IMR-90 (cell line): ENCODE data around the gene TRIO. TPM values are rescaled to one million over a fixed set of nuclear protein-coding genes. Genes with fewer than 3 reads are reported as not detected.
"Not testable (repeated sequence)": the region's sequence is repeated elsewhere in the genome, so short reads cannot be mapped to it uniquely, and the experiment has no call there.

ENCODE experiments used
- ATAC-seq: fragments of 200-7000 bp; cut with Tn5 transposase; 2 replicates; pipeline ENCODE4 v1.9.1; 2020; ENCODE audit warnings: low read depth, mild to moderate bottlenecking, moderate library complexity
- BruUV-seq: library from RNA; stranded (reverse); fragments of 400-500 nt; replicated peaks from 2 replicates; lab custom pipeline; 2021; lab: Mats Ljungman, UMichigan
- CTCF ChIA-PET: fragments of 300-600 bp; formaldehyde crosslinking; extraction: SDS; loops from one replicate; lab custom pipeline; 2021; ENCODE audit warnings: antibody characterized with exemption; lab: Yijun Ruan, JAX
- POLR2A ChIA-PET: fragments of 300-600 bp; sonication (Branson Sonifier 250); formaldehyde crosslinking; loops from one replicate; lab custom pipeline; 2022; ENCODE audit warnings: antibody characterized with exemption; ENCODE audit not compliant: unreplicated experiment; lab: Charles Lee
- DNase-seq: peaks from one replicate; pipeline ENCODE4 v3.0.0; 2013
- H2AFZ ChIP-seq: replicated peaks from 2 replicates; pipeline ENCODE3; 2013; ENCODE audit warnings: low read length, mild to moderate bottlenecking; ENCODE audit not compliant: poor library complexity
- H2AK5ac ChIP-seq: 2 replicates; pipeline ENCODE4 v1.6.1; 2013; ENCODE audit warnings: low read depth, low read length, inconsistent platforms
- H2AK9ac ChIP-seq: replicated peaks from 2 replicates; pipeline ENCODE3; 2013; ENCODE audit warnings: mild to moderate bottlenecking, low read depth, low read length, moderate library complexity; ENCODE audit not compliant: poor library complexity
- H2BK120ac ChIP-seq: 2 replicates; pipeline ENCODE4 v1.6.1; 2013; ENCODE audit warnings: low read depth, low read length, inconsistent platforms
- H2BK15ac ChIP-seq: 3 replicates; pipeline ENCODE4 v1.6.1; 2013; ENCODE audit warnings: low read depth, low read length, inconsistent platforms
- H2BK20ac ChIP-seq: 2 replicates; pipeline ENCODE4 v1.6.1; 2013; ENCODE audit warnings: low read depth, mild to moderate bottlenecking, inconsistent platforms, low read length, moderate library complexity
- H2BK5ac ChIP-seq: 2 replicates; pipeline ENCODE4 v1.6.1; 2013; ENCODE audit warnings: mild to moderate bottlenecking, low read depth, low read length, inconsistent platforms; ENCODE audit not compliant: poor library complexity, severe bottlenecking
- H3K14ac ChIP-seq: replicated peaks from 2 replicates; pipeline ENCODE4 v1.6.1; 2013; ENCODE audit warnings: low read depth, low read length, inconsistent platforms
- H3K18ac ChIP-seq: 2 replicates; pipeline ENCODE4 v1.6.1; 2013; ENCODE audit warnings: low read depth, low read length, control low read depth
- H3K23ac ChIP-seq: 2 replicates; pipeline ENCODE4 v1.6.1; 2013; ENCODE audit warnings: low read depth, low read length, inconsistent platforms
- H3K27ac ChIP-seq: 2 replicates; pipeline ENCODE4 v1.5.1; 2013; ENCODE audit warnings: mild to moderate bottlenecking, control low read depth, low read length; ENCODE audit not compliant: insufficient read depth
- H3K27me3 ChIP-seq: 2 replicates; pipeline ENCODE4 v1.6.1; 2013; ENCODE audit warnings: low read length; ENCODE audit not compliant: control insufficient read depth, insufficient read depth
- H3K36me3 ChIP-seq: 2 replicates; pipeline ENCODE4 v1.6.1; 2013; ENCODE audit warnings: low read length, mixed read lengths; ENCODE audit not compliant: control insufficient read depth, insufficient read depth
- H3K4ac ChIP-seq: 2 replicates; pipeline ENCODE4 v1.6.1; 2013; ENCODE audit warnings: low read depth, low read length, inconsistent platforms
- H3K4me1 ChIP-seq: 2 replicates; pipeline ENCODE4 v1.6.1; 2013; ENCODE audit warnings: low read length, mixed read lengths; ENCODE audit not compliant: control insufficient read depth, insufficient read depth
- H3K4me2 ChIP-seq: 2 replicates; pipeline ENCODE4 v1.6.1; 2013; ENCODE audit warnings: low read depth, mild to moderate bottlenecking, control low read depth, low read length, moderate library complexity
- H3K4me3 ChIP-seq: 2 replicates; pipeline ENCODE4 v1.5.1; 2013; ENCODE audit warnings: low read depth, mild to moderate bottlenecking, control low read depth, low read length, moderate library complexity; ENCODE audit not compliant: insufficient read depth
- H3K56ac ChIP-seq: 2 replicates; pipeline ENCODE4 v1.6.1; 2013; ENCODE audit warnings: low read length, inconsistent platforms; ENCODE audit not compliant: insufficient read depth; ENCODE audit errors: extremely low read depth
- H3K79me1 ChIP-seq, 2 experiments: 2 replicates each; pipeline ENCODE4 v1.6.1; 2013; ENCODE audit warnings: low read length in 2 of 2, inconsistent platforms in 1 of 2, low read depth in 1 of 2
- H3K9ac ChIP-seq: 2 replicates; pipeline ENCODE4 v1.6.1; 2013; ENCODE audit warnings: low read depth, low read length, control low read depth
- H3K9me1 ChIP-seq: 2 replicates; pipeline ENCODE4 v1.6.1; 2013; ENCODE audit warnings: low read length, inconsistent platforms; ENCODE audit not compliant: insufficient read depth
- H3K9me3 ChIP-seq: 2 replicates; pipeline ENCODE4 v1.6.1; 2013; ENCODE audit warnings: low read length; ENCODE audit not compliant: control insufficient read depth, insufficient read depth
- H4K20me1 ChIP-seq: 2 replicates; pipeline ENCODE4 v1.6.1; 2013; ENCODE audit warnings: low read length, inconsistent platforms; ENCODE audit not compliant: insufficient read depth
- H4K5ac ChIP-seq: 2 replicates; pipeline ENCODE4 v1.6.1; 2013; ENCODE audit warnings: mild to moderate bottlenecking, low read depth, low read length, control low read depth
- H4K8ac ChIP-seq, 2 experiments: 2 replicates each; pipeline ENCODE4 v1.6.1; 2013; ENCODE audit warnings: low read depth in 2 of 2, low read length in 2 of 2, control low read depth in 1 of 2, inconsistent platforms in 1 of 2
- H4K91ac ChIP-seq: 2 replicates; pipeline ENCODE4 v1.6.1; 2013; ENCODE audit warnings: low read depth, low read length, inconsistent platforms; ENCODE audit not compliant: insufficient read depth
- CEBPB ChIP-seq: IDR thresholded peaks from 2 replicates; pipeline ENCODE4 v1.6.1; 2012; ENCODE audit warnings: low read depth, low read length, improper control_type of control experiment
- WGBS, 2 experiments: methylation state at CpG; one replicate each; pipeline versions ENCODE4 v1.1.5 to v1.1.7; 2013; ENCODE audit warnings: missing lambda C conversion rate in 2 of 2; ENCODE audit not compliant: insufficient read length in 1 of 2; ENCODE audit errors: extremely low coverage in 2 of 2; 5-methylcytosine and 5-hydroxymethylcytosine counted together
- dilution Hi-C: fragments of 300-500 bp; cut with HindIII; formaldehyde crosslinking; loops from one replicate; pipeline ENCODE4 v1.14.3; 2018; ENCODE audit warnings: low sequenced_read_pairs; ENCODE audit not compliant: unreplicated experiment
- in situ Hi-C: fragments of 300-500 bp; cut with MboI; formaldehyde crosslinking; loops from 3 replicates; pipeline ENCODE4 v1.14.3; 2019; ENCODE audit warnings: low sequenced_read_pairs, inconsistent platforms, mixed read lengths
- intact Hi-C: fragments of 100-400 bp; cut with micrococcal nuclease; formaldehyde crosslinking; loops from 2 replicates; pipeline ENCODE4 v1.10.0; 2022
- polyA plus RNA-seq, 3 experiments: library from polyadenylated mRNA; depleted of rRNA; stranded (reverse); fragments of >200 nt; gene quantifications; 2 replicates each; pipeline ENCODE4 v1.2.3, GENCODE V29; 2012; ENCODE audit warnings: low replicate concordance in 1 of 3
- total RNA-seq: library from RNA; depleted of rRNA; stranded (reverse); fragments of >200 nt; gene quantifications from 2 replicates; pipeline ENCODE4 v1.2.3, GENCODE V29; 2012

TRIO gene
- total and polyA plus RNA-seq, 2 of the 4 experiments (the other 2 are of a cell fraction), result 206 to 522 TPM

- no CpG with 5 or more reads among the region's 3 CpGs for WGBS, 2 experiments
- H3K4me1 ChIP-seq, result peaks cover 43% of the 10 kb centered on the region
- H3K4ac ChIP-seq, result peak overlapping the region; percentile 90
- intact Hi-C loops, result loop anchor here (5.0 kb wide), 1 partner anchor 220 kb away; no protein-coding TSS in a partner anchor
- H2AFZ ChIP-seq, in situ Hi-C loops, dilution Hi-C loops, H3K9me3 ChIP-seq, DNase-seq, ATAC-seq, BruUV-seq, CTCF ChIA-PET, H3K27me3 ChIP-seq, H2AK9ac ChIP-seq, H3K4me3 ChIP-seq, POLR2A ChIA-PET: not testable (repeated sequence)
- peak overlapping the region; percentile 97 for H3K18ac ChIP-seq
- H4K8ac ChIP-seq, result peak overlapping the region; percentile 88 to 93
- H3K27ac ChIP-seq, result peak overlapping the region; percentile 100
- peaks cover 39% of the 10 kb centered on the region for H3K9me1 ChIP-seq
- peaks cover 90% of the 10 kb centered on the region for H4K20me1 ChIP-seq
- H2AK5ac ChIP-seq, result peak overlapping the region; percentile 99
- peaks cover 3 to 27% of the 10 kb centered on the region in 2 experiments; a peak in 2 of 4 replicates for H3K79me1 ChIP-seq
- H3K4me2 ChIP-seq, result peak overlapping the region; percentile 79
- peak overlapping the region; percentile 73 for H3K56ac ChIP-seq
- TF ChIP-seq CEBPB, result peak; percentile 27; the same call in 1 of the 2 replicates
- peak overlapping the region; percentile 94 for H2BK120ac ChIP-seq
- H4K91ac ChIP-seq, result peak overlapping the region; percentile 95
- peak overlapping the region; percentile 91; the same call in 2 of the 3 replicates for H2BK15ac ChIP-seq
- peaks cover 10% of the 10 kb centered on the region for H3K36me3 ChIP-seq
- peak overlapping the region; percentile 77; the same call in 1 of the 2 replicates for H2BK20ac ChIP-seq
- H2BK5ac ChIP-seq, result peak overlapping the region; percentile 99
- H3K23ac ChIP-seq, result peak overlapping the region; percentile 88
- H3K9ac ChIP-seq, result peak overlapping the region; percentile 85
- peak overlapping the region; percentile 86 for H3K14ac ChIP-seq
- peak overlapping the region; percentile 86 for H4K5ac ChIP-seq
Observed at GRCh38 chr5:14207428-14207827, 64.3 kb downstream of the TRIO start.
